ENCODE measurements around the gene FHIT.
"Not testable (repeated sequence)": the region's sequence is repeated elsewhere in the genome, so short reads cannot be mapped to it uniquely, and the experiment has no call there.

Gene FHIT

GRCh38 chr3:61226166-61226686 lies 25.0 kb downstream of the FHIT start:
- DNase-seq: no peak

DNA sequence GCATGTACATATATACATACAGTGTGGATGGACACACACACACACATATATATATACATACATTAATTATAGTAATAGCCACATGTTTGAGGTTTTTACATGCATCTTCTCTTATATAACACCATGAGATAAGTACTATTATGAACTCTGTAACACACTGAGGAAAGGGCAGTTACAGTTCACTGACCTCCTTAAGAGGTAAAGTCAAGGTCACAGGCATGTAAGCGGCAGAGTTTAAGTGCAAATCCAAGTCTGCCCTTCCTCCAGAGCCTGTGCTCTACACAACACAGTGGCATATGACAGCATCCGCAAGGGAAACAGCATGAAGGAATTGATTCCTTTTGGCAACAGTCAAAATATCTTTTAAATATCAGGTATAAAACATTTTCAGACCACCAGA lies 26.4 kb downstream of the FHIT start:
- DNase-seq: no peak

- no peak for DNase-seq
Observed at GRCh38 chr3:61223451-61223850, 27.8 kb downstream of the FHIT start.

GRCh38 chr3:61222467-61222866 lies 28.8 kb downstream of the FHIT start:
- DNase-seq: no peak

DNA sequence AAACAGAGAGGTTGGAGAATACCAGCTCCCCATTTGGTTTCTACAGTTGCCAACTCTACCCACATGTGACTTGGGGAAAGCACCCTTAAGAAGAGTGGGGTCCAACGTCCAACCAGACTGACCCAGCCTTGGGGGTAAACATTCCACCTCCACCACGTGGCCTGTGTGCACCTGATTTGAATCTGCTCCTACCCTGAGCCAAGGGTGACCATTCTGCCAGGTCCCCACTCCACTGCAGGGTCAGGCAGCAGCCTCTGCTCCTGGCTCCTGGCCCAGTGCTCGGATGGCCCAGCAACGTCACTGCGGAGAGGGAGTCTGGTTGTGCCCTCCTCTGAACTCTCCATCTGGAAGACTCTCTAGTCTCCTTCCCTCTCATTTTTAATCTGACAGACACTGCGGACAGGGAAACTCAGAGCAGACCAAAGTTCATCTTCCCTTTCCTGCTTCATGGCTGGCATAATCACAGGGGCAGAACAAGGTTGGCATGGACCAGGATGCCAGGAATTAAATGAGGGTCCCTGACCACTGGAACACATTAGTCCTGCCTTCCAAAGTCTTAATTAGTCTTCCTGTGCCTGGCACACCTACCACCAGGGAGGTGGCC lies 29.4 kb downstream of the FHIT start:
- DNase-seq: no peak

DNA sequence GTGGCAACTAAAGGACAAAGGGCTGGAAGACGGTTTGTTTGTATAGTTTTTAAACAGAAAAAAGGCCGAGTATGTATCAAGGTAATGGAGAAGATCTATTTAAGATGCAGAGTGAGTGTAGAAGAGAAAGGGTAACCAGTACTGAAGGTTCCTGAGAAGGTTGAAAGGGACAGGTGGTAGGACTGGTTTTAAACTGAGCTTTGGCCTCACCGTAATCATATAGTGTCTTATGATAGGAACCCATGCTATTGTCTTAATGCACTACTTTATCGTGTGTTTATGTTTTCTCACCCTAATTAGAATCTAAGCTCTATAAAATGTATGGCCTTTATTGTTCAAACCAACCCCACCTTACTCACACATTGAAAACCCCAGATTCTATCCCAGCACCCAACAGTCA lies 32.7 kb downstream of the FHIT start:
- no peak for DNase-seq

DNA sequence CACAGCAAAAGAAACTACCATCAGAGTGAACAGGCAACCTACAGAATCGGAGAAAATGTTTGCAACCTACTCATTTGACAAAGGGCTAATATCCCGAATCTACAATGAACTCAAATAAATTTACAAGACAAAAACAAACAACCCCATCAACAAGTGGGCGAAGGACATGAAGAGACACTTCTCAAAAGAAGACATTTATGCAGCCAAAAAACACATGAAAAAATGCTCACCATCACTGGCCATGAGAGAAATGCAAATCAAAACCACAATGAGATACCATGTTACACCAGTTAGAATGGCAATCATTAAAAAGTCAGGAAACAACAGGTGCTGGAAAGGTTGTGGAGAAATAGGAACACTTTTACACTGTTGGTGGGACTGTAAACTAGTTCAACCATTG lies 35.1 kb downstream of the FHIT start:
- DNase-seq: not testable (repeated sequence)

- DNase-seq: no peak
Observed at GRCh38 chr3:61202086-61202485, 49.2 kb downstream of the FHIT start.

DNA sequence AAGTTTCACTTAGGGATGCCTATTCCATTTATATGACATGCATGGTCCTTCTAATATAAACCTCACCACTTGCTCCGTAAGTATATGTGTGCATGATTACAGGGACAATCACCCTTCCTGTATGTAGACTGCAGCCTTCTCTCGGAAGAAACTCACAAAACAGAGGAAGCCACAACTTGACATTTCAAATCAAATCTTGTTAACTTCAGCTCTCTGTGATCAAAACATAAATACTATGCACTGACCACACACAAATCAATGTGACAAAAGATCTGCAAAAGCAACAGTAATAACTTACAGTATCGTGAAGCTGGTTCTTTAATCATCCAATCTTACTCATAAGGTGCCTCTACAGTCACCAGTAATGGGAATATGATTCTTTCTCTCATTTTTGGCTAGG lies 50.2 kb downstream of the FHIT start:
- DNase-seq: no peak

- no peak for DNase-seq
Observed at GRCh38 chr3:61200270-61200669, 51.0 kb downstream of the FHIT start.

GRCh38 chr3:61199843-61200242 lies 51.4 kb downstream of the FHIT start:
- DNase-seq: no peak

DNA sequence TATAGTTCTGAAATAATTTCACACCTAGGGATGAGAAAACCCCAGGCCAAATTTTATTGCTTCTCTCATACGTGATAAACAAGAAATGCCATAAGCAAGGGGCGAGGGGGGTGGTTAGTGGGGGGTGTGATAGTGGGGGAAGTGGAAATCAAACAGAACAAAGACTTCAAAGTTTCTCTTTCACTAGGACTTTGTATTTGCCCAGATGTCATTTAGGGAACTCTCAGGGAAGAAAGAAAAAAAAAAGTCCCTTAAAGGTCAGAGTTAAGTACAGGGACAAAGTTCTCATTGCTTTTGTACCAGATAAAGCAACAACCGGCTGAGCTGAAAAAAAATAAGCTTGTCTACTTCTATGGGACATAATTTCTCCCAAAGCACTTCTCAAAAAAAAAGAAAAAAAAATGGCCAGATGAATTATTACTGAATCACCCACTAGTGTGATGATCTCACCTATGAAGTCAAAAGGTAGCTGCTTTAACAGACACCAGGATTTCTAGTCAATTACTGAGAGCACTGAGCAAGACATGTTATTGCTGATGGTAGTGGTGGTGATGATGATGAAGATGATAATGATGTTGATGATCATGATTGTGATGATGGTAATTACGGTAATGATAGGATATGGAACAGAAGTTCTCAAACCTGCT lies 56.2 kb downstream of the FHIT start:
- no peak for DNase-seq

GRCh38 chr3:61192222-61192621 lies 59.0 kb downstream of the FHIT start:
- DNase-seq: no peak

GRCh38 chr3:61190205-61190604 lies 61.0 kb downstream of the FHIT start:
- not testable (repeated sequence) for DNase-seq

GRCh38 chr3:61186030-61186429 lies 65.2 kb downstream of the FHIT start:
- DNase-seq: no peak

DNA sequence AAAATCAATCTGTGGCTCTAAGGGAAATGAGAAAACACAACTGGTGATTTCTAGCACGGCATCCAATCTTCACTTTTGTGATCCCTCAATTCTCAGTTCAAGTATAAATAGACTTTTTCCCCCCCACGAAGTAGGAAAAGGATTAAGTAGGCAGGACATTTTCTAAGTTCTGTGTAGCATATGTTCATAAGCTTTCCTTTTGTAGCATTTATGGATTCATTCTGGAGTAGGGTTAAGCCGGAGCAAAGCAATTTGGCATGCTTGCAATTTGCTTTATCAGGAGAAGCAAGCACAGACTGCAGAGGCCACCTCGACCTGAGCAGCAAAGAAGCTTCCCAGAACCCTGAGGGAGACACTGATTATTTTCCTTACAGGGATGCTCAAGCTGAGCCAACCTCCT lies 66.3 kb downstream of the FHIT start:
- DNase-seq: no peak

- no peak for DNase-seq
Observed at GRCh38 chr3:61182662-61183061, 68.6 kb downstream of the FHIT start.

DNA sequence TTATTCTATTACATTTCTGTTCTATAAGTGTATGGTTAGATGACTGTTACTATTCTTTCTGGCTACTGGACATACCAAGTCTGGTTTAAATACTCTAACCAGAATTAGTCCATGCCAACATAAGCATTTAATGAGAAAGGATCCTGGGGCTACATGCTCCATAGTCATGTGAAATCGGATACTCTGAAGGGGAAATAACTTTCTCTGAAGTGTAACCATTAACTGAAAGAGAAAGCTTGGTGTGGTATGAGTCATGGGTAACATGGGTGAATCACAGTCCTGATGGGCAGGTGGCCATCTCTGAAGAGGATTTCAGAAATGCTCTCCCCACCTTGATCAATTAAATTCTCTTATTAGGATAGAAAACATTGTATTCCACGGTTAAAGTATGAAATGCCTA lies 69.4 kb downstream of the FHIT start:
- DNase-seq: no peak

DNA sequence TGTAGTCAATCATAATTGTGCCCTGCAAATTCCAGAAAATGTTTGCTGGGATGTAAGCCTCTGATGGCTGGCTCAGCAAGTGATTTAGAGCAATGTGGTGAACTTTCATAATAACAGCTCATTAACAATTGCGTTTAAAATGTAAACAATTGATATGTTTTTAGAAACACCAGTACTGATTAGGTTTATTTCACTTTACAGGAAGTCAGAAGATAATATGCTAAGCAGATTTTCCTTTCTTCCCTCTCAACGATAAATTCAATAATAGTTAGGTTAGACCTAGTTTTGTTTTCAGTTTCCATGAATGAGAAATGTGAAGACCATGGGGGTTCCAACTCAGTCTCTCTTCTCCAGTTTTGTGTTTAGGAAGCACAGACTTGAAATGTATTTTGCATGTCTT lies 71.0 kb downstream of the FHIT start:
- DNase-seq: no peak

DNA sequence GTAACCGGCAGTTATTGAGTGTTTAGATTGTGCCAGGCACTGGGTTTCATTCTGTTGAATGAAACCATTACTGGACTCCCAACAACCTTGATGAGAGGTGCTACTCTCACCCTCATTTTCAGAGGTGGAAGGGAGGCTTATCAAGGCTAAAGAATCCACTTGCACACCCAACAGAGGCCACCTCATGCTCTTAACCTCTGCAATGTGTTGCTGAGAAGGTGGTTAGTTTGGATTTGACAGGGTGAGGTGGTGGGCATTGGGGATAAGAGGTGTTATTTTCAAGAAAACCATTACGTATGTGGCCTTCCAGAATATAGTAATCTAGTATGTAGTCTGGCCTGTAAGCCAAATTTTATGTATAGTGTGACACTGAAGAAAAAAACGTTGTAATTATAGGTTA lies 73.1 kb downstream of the FHIT start:
- no peak for DNase-seq

- DNase-seq: no peak
Observed at GRCh38 chr3:61177450-61177849, 73.8 kb downstream of the FHIT start.

GRCh38 chr3:61173676-61174075 lies 77.6 kb downstream of the FHIT start:
- no peak for DNase-seq

GRCh38 chr3:61172684-61173083 lies 78.6 kb downstream of the FHIT start:
- no peak for DNase-seq

- no peak for DNase-seq
Observed at GRCh38 chr3:61172203-61172602, 79.0 kb downstream of the FHIT start.

All from CD4-positive, alpha-beta T cell treated with Interleukin-1 beta for 1 hour (primary cell).